RWPE1 (cell line): ENCODE measurements around the gene CD47.

ENCODE experiments used
- CTCF ChIA-PET: fragments of 350-600 bp; sonication (Branson Sonifier 250); formaldehyde crosslinking; extraction: SDS; loops from one replicate; lab custom pipeline; 2021; lab: Yijun Ruan, JAX
- POLR2A ChIA-PET: fragments of 400-600 bp; formaldehyde crosslinking; extraction: SDS; loops from one replicate; lab custom pipeline; 2020; ENCODE audit warnings: antibody characterized with exemption; ENCODE audit not compliant: low non-redundant PET; lab: Yijun Ruan, JAX
- DNase-seq: peaks from one replicate; pipeline ENCODE4 v3.0.0; 2012; ENCODE audit warnings: low spot score
- H3K27ac ChIP-seq: fragments of 450-650 bp; 2 replicates; pipeline ENCODE4 v1.5.1; 2017
- TF ChIP-seq, protein P1 (sequence below): fragments of 450-650 bp; conservative IDR thresholded peaks from 2 replicates; pipeline ENCODE4 v1.5.1; 2017; ENCODE audit warnings: low read depth, mild to moderate bottlenecking

The CD47 gene

GRCh38 chr3:108053483-108053882 is 37.3 kb downstream of the CD47 start:
- TF ChIP-seq, protein P1, sequence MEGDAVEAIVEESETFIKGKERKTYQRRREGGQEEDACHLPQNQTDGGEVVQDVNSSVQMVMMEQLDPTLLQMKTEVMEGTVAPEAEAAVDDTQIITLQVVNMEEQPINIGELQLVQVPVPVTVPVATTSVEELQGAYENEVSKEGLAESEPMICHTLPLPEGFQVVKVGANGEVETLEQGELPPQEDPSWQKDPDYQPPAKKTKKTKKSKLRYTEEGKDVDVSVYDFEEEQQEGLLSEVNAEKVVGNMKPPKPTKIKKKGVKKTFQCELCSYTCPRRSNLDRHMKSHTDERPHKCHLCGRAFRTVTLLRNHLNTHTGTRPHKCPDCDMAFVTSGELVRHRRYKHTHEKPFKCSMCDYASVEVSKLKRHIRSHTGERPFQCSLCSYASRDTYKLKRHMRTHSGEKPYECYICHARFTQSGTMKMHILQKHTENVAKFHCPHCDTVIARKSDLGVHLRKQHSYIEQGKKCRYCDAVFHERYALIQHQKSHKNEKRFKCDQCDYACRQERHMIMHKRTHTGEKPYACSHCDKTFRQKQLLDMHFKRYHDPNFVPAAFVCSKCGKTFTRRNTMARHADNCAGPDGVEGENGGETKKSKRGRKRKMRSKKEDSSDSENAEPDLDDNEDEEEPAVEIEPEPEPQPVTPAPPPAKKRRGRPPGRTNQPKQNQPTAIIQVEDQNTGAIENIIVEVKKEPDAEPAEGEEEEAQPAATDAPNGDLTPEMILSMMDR: no peak
- CTCF ChIA-PET: interaction anchor here (0.6 to 0.7 kb wide), 2 partner anchors 35 to 69 kb away, joined by 3 to 4 read pairs; no protein-coding TSS in a partner anchor
- POLR2A ChIA-PET: no interaction called here
- H3K27ac ChIP-seq: no peak overlapping the region
- no peak for DNase-seq

DNA sequence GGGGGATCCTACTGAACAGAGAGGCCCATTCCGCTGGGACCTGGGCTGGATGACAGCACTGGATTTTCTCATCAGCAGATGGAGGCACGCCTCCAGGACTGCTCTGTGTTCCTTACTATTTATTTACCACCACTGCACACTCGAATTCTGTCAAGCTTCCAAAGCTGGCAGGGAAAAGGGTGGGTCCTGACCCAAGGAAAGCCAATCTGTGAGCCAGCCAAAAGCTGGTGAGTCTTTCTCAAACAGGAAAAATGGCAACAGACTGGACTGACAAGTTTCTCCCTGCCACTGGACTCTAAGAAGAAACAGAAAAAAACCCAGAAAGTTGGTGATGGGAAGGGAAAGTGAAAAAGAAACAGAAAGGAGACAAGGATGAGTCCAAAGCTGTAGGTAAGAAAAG is 37.8 kb downstream of the CD47 start:
- CTCF ChIA-PET: interaction anchor here (0.6 to 0.7 kb wide), 3 partner anchors 35 to 352 kb away, joined by 3 to 4 read pairs (median 3); no protein-coding TSS in a partner anchor
- DNase-seq: peak; percentile 7
- POLR2A ChIA-PET: no interaction called here
- TF ChIP-seq, protein P1: no peak
- H3K27ac ChIP-seq: no peak overlapping the region; the same call in 1 of the 2 replicates

DNA sequence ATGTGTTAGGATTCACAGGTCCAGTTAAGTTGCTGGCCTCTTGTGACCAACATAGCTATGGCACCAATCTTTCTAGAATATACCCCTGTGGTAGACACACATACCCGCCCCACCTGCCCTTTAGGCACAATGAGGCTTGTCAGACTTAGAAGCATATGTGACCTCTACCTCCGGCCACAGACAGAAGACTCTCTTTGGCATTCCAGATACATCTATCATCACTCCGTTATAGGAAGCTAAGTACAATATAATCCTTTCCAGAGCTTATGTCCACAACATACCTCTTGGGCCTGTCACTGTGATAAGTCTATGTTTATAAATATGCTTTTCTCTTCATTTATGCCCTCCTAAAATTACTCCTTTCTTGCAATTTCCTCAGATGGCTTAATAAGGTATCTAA is 39.8 kb downstream of the CD47 start:
- POLR2A ChIA-PET: no interaction called here
- peak; percentile 18 for DNase-seq
- no peak overlapping the region for H3K27ac ChIP-seq
- CTCF ChIA-PET: interaction anchor here (0.7 to 1.6 kb wide), 3 partner anchors 23 to 835 kb away, joined by 3 to 5 read pairs (median 4); no protein-coding TSS in a partner anchor
- TF ChIP-seq, protein P1: no peak

GRCh38 chr3:108047987-108048386 is 42.8 kb downstream of the CD47 start:
- no peak for DNase-seq
- H3K27ac ChIP-seq: no peak overlapping the region
- POLR2A ChIA-PET: no interaction called here
- TF ChIP-seq, protein P1: no peak
- CTCF ChIA-PET: interaction anchor here (0.6 kb wide), 1 partner anchor 17 kb away, joined by 3 read pairs; no protein-coding TSS in a partner anchor

DNA sequence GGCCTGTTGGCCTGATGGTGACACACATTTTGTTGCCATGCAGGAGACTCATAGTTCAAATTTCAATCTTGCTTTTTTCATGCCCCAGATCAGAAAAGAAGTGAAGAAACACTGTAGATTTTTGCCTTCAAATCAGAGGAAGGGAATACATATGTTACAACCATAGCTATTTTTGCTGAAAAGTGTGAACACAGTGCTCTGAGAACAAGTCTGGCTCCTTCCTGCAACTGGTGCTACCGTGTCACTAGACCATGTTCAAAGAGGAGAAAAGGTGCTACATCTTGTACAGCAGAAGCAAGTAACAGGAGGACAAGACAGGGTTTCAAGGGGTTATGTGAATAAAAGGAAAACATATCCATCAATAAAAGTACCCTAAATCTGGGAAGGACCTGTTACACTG is 44.6 kb downstream of the CD47 start:
- TF ChIP-seq, protein P1: no peak
- ChIA-PET POLR2A (no interaction called here), CTCF (no interaction called here)
- no peak overlapping the region for H3K27ac ChIP-seq
- no peak for DNase-seq

GRCh38 chr3:108044699-108045098 is 46.1 kb downstream of the CD47 start:
- POLR2A ChIA-PET: no interaction called here
- CTCF ChIA-PET: no interaction called here
- H3K27ac ChIP-seq: no peak overlapping the region
- DNase-seq: no peak
- TF ChIP-seq, protein P1: no peak
